Transverse colon (tissue), 3 donors: ENCODE results near the gene FCHO2.

Experiments
- POLR2A ChIP-seq: fragments of 450-650 bp; IDR thresholded peaks from one replicate; pipeline ENCODE4 v1.6.1; 2016; ENCODE audit warnings: antibody characterized with exemption, mild to moderate bottlenecking, moderate library complexity
- POLR2AphosphoS5 ChIP-seq, 3 donors: sonication (generic); formaldehyde crosslinking; IDR thresholded peaks; one replicate each; pipeline ENCODE4 v1.6.1; 2016; ENCODE audit warnings: antibody characterized with exemption in 3 of 3

GRCh38 chr5:73132759-73133158 is 176.9 kb downstream of the FCHO2 start:
- TF ChIP-seq POLR2A = no peak
- no peak for TF ChIP-seq POLR2AphosphoS5 (IDR thresholded peaks at IDR 0.05)
